HepG2 (cell line): ENCODE data around the gene LGALS8. TPM values are rescaled to one million over a fixed set of nuclear protein-coding genes. Genes with fewer than 3 reads are reported as not detected.

ENCODE experiments used
- ATAC-seq: fragments of 200-7000 bp; cut with Tn5 transposase; 3 replicates; pipeline ENCODE4 v1.9.1; 2020; ENCODE audit warnings: mild to moderate bottlenecking, moderate library complexity
- BruUV-seq: library from RNA; stranded (reverse); fragments of 400-500 nt; replicated peaks from 2 replicates; lab custom pipeline; 2021; lab: Mats Ljungman, UMichigan
- CTCF ChIA-PET: fragments of 300-600 bp; formaldehyde crosslinking; extraction: SDS; loops from one replicate; lab custom pipeline; 2021; ENCODE audit warnings: low total read pairs, inconsistent platforms, low intra/inter-chr PET ratio; lab: Yijun Ruan, JAX
- POLR2A ChIA-PET: fragments of 350-600 bp; sonication (Branson Sonifier 250); formaldehyde crosslinking; loops from one replicate; lab custom pipeline; 2020; ENCODE audit warnings: antibody characterized with exemption, inconsistent platforms; lab: Yijun Ruan, JAX
- DNase-seq: peaks from one replicate; pipeline ENCODE4 v3.0.0-alpha.2; 2015; ENCODE audit warnings: low spot score
- FAIRE-seq: peaks from 3 replicates; lab custom pipeline; 2011; peaks lifted over from hg19 to GRCh38; lab: Jason Lieb, UNC
- H2AFZ ChIP-seq: one replicate; pipeline ENCODE4 v1.6.1; 2011; ENCODE audit warnings: low read length, inconsistent platforms
- H3K27ac ChIP-seq: fragments of 300-600 bp; 3 replicates; pipeline ENCODE4 v1.8.0; 2011; ENCODE audit warnings: mixed run types, mild to moderate bottlenecking, mixed read lengths, low read length, inconsistent platforms; ENCODE audit not compliant: insufficient read depth; ENCODE audit errors: extremely low read length
- H3K27me3 ChIP-seq, 2 experiments: fragments of 200-600 bp in 1 of 2; 2 replicates in 1 of 2; 3 replicates in 1 of 2; pipeline versions ENCODE4 v1.6.0 to v1.8.0; 2011; ENCODE audit warnings: low read length in 2 of 2, mild to moderate bottlenecking in 2 of 2, moderate library complexity in 2 of 2, inconsistent platforms in 1 of 2; ENCODE audit not compliant: insufficient read depth in 2 of 2, control insufficient read depth in 1 of 2
- H3K36me3 ChIP-seq, 2 experiments: fragments of 200-600 bp in 1 of 2; replicated peaks in 1 of 2; 2 replicates in 1 of 2; 3 replicates in 1 of 2; pipeline versions ENCODE4 v1.5.1 to v1.8.0; 2011; ENCODE audit warnings: low read length in 2 of 2, inconsistent platforms in 1 of 2; ENCODE audit not compliant: insufficient read depth in 2 of 2, control insufficient read depth in 1 of 2
- H3K4me1 ChIP-seq: 2 replicates; pipeline ENCODE4 v1.5.1; 2012; ENCODE audit warnings: low read length, inconsistent platforms; ENCODE audit not compliant: insufficient read depth
- H3K4me2 ChIP-seq: 2 replicates; pipeline ENCODE4 v1.6.0; 2011; ENCODE audit warnings: low read depth, low read length, inconsistent platforms
- H3K4me3 ChIP-seq, 3 experiments: fragments of 200-600 bp in 1 of 3; sonication (generic), shearing (Covaris generic) in 1 of 3; replicated peaks in 1 of 3; 2 replicates each; pipeline ENCODE4 v1.5.1; 2011 to 2016; ENCODE audit warnings: low read length in 3 of 3, inconsistent platforms in 2 of 3, low read depth in 2 of 3, mild to moderate bottlenecking in 2 of 3, control low read depth in 1 of 3, mixed read lengths in 1 of 3; ENCODE audit not compliant: insufficient read depth in 1 of 3
- H3K79me2 ChIP-seq: one replicate; pipeline ENCODE4 v1.6.1; 2011; ENCODE audit warnings: low read length, inconsistent platforms; ENCODE audit not compliant: insufficient read depth
- H3K9ac ChIP-seq: 2 replicates; pipeline ENCODE4 v1.6.0; 2011; ENCODE audit warnings: mild to moderate bottlenecking, low read depth, low read length, inconsistent platforms; ENCODE audit not compliant: insufficient read depth
- H3K9me3 ChIP-seq: 2 replicates; pipeline ENCODE4 v1.5.1; 2012; ENCODE audit warnings: mild to moderate bottlenecking, low read length
- H4K20me1 ChIP-seq: 2 replicates; pipeline ENCODE4 v1.6.0; 2011; ENCODE audit warnings: inconsistent platforms, mild to moderate bottlenecking, low read length, moderate library complexity; ENCODE audit not compliant: insufficient read depth
- MZF1 ChIP-seq: sonication (generic); formaldehyde crosslinking; IDR thresholded peaks from 2 replicates; pipeline ENCODE4 v1.8.1; 2023; ENCODE audit warnings: mild to moderate bottlenecking, missing genetic modification reagents, borderline replicate concordance
- TEAD2 ChIP-seq: sonication (generic); formaldehyde crosslinking; IDR thresholded peaks from 2 replicates; pipeline ENCODE4 v1.9.0; 2021; ENCODE audit warnings: missing genetic modification reagents
- ZBTB1 ChIP-seq: sonication (generic); formaldehyde crosslinking; IDR thresholded peaks from 2 replicates; pipeline ENCODE4 v1.4.0; 2020; ENCODE audit warnings: missing genetic modification reagents, borderline replicate concordance
- WGBS: methylation state at CpG from one replicate; pipeline ENCODE4 v1.1.6; 2017; ENCODE audit warnings: low lambda C conversion rate; 5-methylcytosine and 5-hydroxymethylcytosine counted together
- in situ Hi-C: cut with HindIII; loops from 2 replicates; pipeline ENCODE4 v1.10.0; 2017; ENCODE audit warnings: low pct_unique_long_range_greater_than_20kb; ENCODE audit not compliant: extremely low pct_ligation_motif_present
- intact Hi-C: fragments of 100-400 bp; cut with micrococcal nuclease; formaldehyde crosslinking; loops from one replicate; pipeline ENCODE4 v1.10.0; 2022; ENCODE audit not compliant: unreplicated experiment
- polyA plus RNA-seq, 8 experiments: library from polyadenylated mRNA; depleted of rRNA in 3 of 8; stranded (reverse) in 7 of 8; unstranded in 1 of 8; fragments of >200 nt; fragmentation: Illumina TruSeq in 4 of 8; extraction: Trizol in 4 of 8; gene quantifications; 2 replicates each; pipeline versions ENCODE4 v1.2.1 to v1.2.3, GENCODE V29; 2011 to 2016; ENCODE audit warnings: low read depth in 4 of 8, missing spikeins in 1 of 8, mixed read lengths in 1 of 8; ENCODE audit not compliant: insufficient read depth in 1 of 8
- total RNA-seq, 5 experiments: library from RNA; depleted of rRNA; stranded (reverse); fragments of >200 nt; fragmentation: Illumina TruSeq; extraction: Trizol; gene quantifications; 2 replicates each; pipeline ENCODE4 v1.2.3, GENCODE V29; 2016; ENCODE audit warnings: low read depth in 1 of 5
- TF ChIP-seq, protein P1 (sequence below): sonication (generic); formaldehyde crosslinking; IDR thresholded peaks from 2 replicates; pipeline ENCODE4 v1.4.0; 2020; ENCODE audit warnings: missing genetic modification reagents, borderline replicate concordance
- TF ChIP-seq, protein P2 (sequence below): sonication (generic); formaldehyde crosslinking; IDR thresholded peaks from 2 replicates; pipeline ENCODE4 v1.9.0; 2022; ENCODE audit warnings: missing genetic modification reagents, mild to moderate bottlenecking, borderline replicate concordance

Gene LGALS8
- total and polyA plus RNA-seq, 2 of the 13 experiments (the other 11 are each of a cell fraction or from before 2014, with no cell fraction given): 29.3 to 185 TPM

DNA sequence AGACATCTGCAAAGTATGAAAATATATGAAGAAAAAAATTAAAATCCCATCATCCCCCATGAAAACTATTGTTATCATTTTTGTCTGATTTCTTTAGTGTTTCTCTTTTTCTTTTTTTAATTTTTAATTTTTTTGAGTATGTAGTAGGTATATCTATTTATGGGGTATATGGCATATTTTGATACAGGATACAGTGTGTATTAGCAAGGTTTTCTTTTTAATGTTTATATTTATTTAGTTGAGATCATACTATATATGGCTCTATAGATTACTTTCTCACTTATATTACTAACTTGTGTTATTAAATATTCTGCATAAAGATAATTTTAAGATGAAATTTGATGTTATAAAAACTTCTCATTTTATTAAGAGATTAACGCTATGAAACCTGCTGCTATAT, 11.4 kb downstream of the LGALS8 start:
- no peak overlapping the region for H3K4me3 ChIP-seq
- no peak overlapping the region for H3K9ac ChIP-seq
- H3K4me1 ChIP-seq: peaks cover 54% of the 10 kb centered on the region
- POLR2A ChIA-PET: interaction anchor here (0.7 kb wide), 1 partner anchor 43 kb away, joined by 3 read pairs; no protein-coding TSS in a partner anchor
- no TSS peak for BruUV-seq
- DNase-seq: no peak
- H3K79me2 ChIP-seq: peaks cover 35% of the 10 kb centered on the region
- TF ChIP-seq, protein P1, sequence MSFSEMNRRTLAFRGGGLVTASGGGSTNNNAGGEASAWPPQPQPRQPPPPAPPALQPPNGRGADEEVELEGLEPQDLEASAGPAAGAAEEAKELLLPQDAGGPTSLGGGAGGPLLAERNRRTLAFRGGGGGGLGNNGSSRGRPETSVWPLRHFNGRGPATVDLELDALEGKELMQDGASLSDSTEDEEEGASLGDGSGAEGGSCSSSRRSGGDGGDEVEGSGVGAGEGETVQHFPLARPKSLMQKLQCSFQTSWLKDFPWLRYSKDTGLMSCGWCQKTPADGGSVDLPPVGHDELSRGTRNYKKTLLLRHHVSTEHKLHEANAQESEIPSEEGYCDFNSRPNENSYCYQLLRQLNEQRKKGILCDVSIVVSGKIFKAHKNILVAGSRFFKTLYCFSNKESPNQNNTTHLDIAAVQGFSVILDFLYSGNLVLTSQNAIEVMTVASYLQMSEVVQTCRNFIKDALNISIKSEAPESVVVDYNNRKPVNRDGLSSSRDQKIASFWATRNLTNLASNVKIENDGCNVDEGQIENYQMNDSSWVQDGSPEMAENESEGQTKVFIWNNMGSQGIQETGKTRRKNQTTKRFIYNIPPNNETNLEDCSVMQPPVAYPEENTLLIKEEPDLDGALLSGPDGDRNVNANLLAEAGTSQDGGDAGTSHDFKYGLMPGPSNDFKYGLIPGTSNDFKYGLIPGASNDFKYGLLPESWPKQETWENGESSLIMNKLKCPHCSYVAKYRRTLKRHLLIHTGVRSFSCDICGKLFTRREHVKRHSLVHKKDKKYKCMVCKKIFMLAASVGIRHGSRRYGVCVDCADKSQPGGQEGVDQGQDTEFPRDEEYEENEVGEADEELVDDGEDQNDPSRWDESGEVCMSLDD (CRISPR knock-in tag): no peak
- TF ChIP-seq TEAD2 (no peak), ZBTB1 (no peak), MZF1 (CRISPR knock-in tag) (no peak)
- TF ChIP-seq, protein P2, sequence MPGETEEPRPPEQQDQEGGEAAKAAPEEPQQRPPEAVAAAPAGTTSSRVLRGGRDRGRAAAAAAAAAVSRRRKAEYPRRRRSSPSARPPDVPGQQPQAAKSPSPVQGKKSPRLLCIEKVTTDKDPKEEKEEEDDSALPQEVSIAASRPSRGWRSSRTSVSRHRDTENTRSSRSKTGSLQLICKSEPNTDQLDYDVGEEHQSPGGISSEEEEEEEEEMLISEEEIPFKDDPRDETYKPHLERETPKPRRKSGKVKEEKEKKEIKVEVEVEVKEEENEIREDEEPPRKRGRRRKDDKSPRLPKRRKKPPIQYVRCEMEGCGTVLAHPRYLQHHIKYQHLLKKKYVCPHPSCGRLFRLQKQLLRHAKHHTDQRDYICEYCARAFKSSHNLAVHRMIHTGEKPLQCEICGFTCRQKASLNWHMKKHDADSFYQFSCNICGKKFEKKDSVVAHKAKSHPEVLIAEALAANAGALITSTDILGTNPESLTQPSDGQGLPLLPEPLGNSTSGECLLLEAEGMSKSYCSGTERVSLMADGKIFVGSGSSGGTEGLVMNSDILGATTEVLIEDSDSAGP (CRISPR knock-in tag): no peak
- no peaks in the 10 kb centered on the region for H3K27me3 ChIP-seq
- CTCF ChIA-PET: no interaction called here
- 100% methylated on average over 1 of the region's 1 CpG for WGBS
- H3K27ac ChIP-seq: peak overlapping the region; percentile 19
- no peak for FAIRE-seq
- ATAC-seq: no peak
- peaks cover 36 to 69% of the 10 kb centered on the region in 2 experiments for H3K36me3 ChIP-seq
- H3K9me3 ChIP-seq: no peaks in the 10 kb centered on the region
- no peak overlapping the region for H3K4me2 ChIP-seq
- in situ Hi-C loops: loop anchor here (5.0 kb wide), 1 partner anchor 433 kb away; no protein-coding TSS in a partner anchor
- H4K20me1 ChIP-seq: peaks cover 5% of the 10 kb centered on the region; the same call in 1 of the 2 replicates
- intact Hi-C loops: no loop called here
- no peak overlapping the region for H2AFZ ChIP-seq
